Measurements from ENCODE around the gene SYCE1. TPM values are rescaled to one million over a fixed set of nuclear protein-coding genes. Genes with fewer than 3 reads are reported as not detected.
"Not testable (repeated sequence)": the region's sequence is repeated elsewhere in the genome, so short reads cannot be mapped to it uniquely, and the experiment has no call there.

SYCE1 gene, protein sequence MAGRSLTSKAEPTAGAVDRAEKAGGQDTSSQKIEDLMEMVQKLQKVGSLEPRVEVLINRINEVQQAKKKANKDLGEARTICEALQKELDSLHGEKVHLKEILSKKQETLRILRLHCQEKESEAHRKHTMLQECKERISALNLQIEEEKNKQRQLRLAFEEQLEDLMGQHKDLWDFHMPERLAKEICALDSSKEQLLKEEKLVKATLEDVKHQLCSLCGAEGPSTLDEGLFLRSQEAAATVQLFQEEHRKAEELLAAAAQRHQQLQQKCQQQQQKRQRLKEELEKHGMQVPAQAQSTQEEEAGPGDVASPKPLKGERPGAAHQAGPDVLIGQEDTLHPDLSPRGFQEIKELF
- 0.51 TPM for total RNA-seq
- long read RNA-seq, partial matches to known transcripts = 0 of 1 reads
- long read RNA-seq, other reads (novel, unspliced or antisense) = 0 of 1 reads

DNA sequence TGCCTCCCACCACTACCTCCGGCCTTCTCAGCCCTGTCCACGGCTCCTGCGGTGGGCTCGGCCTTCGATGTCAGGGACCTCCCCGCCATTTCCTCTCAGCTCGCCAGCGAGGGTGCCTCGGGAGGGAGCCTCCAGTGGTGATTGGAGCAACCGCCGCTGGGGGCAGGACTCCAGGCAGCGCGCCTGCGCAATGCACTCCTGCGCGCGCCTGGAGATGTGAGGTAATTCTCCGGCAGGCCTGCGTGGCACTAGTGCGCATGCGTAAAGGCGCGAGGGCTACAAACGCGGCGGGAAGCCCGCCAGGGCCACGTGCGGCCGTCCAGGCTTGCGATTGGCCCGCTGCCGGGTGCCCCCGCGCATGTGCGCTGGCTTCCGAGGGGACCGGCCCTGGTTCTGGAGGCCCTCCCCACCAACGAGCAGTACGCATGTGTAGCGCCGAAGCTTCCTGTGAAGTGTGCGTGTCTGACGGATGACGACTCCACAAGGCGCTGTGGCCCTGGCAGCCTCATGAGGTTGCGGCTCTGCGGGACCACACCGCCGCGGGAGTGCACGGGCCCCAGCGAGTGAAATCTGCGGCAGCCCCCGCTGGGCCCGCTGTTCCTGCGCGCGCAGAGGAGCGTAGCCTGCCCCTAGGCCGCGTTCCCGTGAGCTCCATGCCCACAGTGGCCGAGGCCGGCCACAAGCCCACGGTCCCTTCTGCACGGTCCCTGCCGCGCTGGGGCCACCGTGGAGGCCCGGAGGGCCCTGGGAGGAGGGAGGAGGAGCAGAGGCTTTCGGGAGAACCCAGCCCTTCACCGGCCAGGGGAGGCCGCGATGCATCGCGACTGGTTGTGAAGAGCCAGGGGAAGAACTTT lies at the start of gene SYCE1:
SYCE1 (minus strand) TSS at position 143 of the 854 bp plus-strand sequence; CDS start at position 89, 54 bp downstream.
- intact Hi-C loops (cut with DNase I) = no loop called here
- DNase-seq (ENCODE audit: low spot score) = no peak

DNA sequence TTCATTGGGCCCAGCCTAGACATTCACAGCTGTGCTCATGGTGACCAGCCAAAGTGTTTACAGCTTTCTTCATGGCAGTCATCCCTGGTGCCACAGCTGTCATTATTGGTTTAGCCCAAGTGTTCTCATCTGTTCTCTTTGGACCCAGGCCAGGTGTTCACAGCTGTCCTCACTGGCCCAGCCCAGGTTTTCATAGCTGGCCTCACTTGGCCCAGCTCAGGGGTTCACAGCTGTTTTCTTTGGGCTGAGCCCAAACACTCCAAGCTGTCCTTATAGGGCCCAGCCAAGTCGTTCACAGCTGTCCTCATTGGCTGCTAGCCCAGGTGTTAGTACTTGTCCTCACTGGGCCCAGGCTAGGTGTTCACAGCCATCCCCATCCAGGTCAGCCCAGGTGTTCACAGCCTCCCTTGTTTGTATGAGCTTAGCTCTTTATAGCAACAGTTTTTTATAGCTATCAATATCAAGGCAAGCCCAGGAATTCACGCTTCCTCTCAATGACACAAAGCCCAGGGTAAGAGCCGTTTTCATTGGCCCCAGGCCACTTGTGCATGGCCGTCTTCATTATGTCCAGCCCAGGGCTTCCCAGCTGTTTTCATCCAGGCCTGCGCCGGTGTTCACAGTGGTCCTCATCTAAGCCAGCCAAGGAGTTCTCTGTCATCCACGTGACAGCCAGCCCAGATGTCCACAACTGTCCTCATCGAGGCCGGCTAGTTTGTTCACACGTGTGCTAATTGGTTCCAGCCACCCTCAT lies 49.6 kb upstream of the SYCE1 start:
- intact Hi-C loops (cut with DNase I) = no loop called here
- no peak for DNase-seq (ENCODE audit: low spot score)

DNA sequence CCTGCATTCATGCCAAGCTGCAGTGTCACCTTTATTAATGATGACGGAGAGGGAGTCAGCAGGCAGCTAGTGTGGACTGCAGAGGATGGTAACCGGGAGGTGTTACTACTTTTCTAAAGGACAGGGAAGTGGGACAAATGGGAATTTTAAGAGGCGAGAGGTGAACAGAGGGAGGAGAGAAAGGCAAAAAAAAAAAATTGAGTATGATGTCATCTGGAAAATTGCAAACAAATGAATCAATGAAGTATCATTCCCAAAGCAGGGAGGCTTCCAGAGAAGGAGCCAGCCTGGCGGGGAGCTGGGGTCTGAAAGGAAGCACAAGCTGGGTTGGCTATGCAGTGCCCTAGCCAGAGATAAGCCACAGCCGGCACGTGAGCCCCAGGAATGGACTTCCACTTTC lies 48.3 kb upstream of the SYCE1 start:
- DNase-seq (ENCODE audit: low spot score) = no peak
- intact Hi-C loops (cut with DNase I) = no loop called here

DNA sequence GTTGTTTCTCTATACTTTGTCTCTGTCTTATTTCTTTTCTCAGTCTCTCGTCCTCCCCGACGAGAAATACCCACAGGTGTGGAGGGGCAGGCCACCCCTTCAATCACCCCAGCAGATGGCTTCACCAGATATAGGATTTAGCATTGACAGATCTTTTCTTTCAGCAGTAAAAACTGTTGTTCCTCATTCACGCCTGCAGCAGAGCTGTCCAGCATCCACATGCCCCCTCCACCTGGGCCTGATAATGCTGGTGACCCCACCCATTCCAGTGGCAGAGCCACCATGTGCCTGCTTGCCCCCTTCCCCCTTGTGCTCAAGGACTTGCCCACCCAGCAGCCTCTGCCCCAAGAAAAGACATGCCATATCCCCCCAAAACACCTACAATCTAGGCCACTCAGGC lies 45.7 kb upstream of the SYCE1 start:
- DNase-seq (ENCODE audit: low spot score) = no peak
- intact Hi-C loops (cut with DNase I) = no loop called here

DNA sequence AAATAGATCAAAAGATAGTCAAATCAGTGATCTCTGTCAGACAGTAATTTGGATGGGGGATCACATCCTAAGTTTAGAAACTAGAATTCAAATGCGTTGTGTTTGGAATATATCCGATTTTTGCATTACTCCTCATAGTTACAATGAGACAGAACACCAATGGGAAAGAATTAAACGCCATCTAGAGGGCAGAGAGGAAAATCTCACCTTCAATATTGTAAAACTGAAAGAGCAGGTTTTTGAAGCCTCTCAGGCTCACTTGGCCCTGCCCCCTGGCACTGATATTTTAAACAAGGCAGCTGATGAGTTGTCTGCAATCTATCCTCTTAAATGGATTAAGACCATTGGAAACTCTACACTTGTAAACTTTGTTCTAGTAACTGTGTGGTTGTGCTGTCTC lies 43.5 kb upstream of the SYCE1 start:
- DNase-seq (ENCODE audit: low spot score) = no peak
- intact Hi-C loops (cut with DNase I) = no loop called here

DNA sequence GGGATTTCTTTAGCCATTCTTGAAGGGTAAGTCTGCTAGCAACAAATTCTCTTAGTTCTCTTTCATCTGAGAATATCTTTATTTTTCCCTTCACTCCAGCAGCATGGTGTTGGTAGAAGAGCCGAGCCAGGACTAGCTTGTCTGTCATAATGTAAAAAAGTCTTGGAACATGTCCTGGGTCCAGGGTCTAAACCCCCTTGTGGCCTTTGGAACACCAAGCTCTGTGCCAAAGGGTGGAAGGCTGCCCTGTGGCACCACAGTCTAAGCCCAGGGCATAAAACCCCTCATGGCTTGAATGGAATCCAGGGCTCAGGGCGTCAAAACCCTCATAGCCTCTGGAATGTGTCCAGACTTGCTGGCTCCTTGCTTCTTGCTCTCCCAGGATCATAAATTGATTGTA lies 38.1 kb upstream of the SYCE1 start:
- DNase-seq (ENCODE audit: low spot score); intact Hi-C loops (cut with DNase I): not testable (repeated sequence)

DNA sequence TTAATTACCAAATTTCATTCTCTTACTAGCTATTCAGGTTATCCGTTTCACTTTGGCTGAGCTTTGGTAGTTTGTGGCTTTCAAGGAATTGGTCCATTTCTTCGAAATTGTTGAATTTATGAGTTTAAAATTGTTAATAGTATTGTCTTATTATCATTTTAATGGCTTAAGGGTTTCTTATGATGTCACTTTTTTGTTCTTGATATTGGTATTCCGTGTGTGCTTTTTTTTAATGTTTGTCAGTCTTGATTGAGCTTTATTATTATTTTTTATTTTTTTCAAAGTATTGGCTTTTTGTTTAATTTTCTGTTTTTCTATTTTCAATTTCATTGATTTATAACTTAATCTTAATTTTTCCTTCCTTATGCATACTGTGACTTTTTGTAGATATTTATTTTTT lies 35.3 kb upstream of the SYCE1 start:
- intact Hi-C loops (cut with DNase I) = no loop called here
- DNase-seq (ENCODE audit: low spot score) = no peak

DNA sequence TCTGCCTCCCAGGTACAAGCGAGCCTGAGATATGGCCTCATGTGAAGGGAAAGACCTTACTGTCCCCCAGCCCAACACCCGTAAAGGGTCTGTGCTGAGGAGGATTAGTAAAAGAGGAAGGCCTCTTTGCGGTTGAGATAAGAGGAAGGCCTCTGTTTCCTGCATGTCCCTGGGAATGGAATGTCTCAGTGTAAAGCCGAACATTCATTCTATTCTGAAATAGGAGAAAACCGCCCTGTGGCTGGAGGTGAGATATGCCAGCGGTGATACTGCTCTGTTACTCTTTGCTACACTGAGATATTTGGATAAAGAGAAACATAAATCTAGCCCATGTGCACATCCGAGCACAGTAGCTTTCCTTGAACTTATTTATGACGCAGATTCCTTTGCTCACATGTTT lies 34.5 kb upstream of the SYCE1 start:
- intact Hi-C loops (cut with DNase I); DNase-seq (ENCODE audit: low spot score): not testable (repeated sequence)

DNA sequence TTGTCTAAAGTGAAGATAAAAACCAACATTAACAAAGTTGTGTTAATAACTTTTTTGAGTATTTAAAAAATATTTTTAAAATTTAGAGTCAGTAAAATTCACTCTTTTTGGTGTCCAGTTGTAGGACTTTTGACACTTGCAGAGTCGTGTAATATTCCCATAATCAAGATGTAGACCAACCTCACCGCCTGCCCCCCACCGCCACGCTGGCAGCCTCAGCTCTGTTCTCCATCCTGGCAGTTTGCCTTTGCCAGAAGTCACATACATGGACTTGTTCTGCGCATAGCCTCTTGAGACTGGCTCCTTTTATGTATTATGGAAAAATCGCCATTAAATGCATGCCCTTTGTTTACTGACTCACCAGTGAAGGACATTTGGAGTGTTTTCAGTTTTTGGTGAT lies 27.3 kb upstream of the SYCE1 start:
- intact Hi-C loops (cut with DNase I) = no loop called here
- DNase-seq (ENCODE audit: low spot score) = no peak

DNA sequence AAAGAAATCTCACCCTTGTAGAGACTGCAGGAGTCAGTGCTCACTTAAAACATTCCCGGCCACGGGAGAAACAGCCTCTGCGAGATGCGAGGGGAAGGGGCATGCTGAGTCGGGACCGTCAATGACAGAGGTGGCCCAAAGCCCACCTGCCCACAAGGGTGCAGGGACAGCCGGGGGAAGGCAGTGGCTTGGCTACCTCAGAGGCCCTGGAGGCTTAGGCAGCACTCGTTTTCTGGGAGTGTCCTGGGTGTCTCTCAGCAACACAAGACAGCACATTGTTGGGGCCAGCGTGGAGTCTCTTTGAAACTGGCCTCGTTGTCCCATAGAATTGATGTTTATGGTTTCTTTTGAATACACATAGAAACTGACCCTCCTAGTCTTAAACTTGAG lies 25.6 kb upstream of the SYCE1 start:
- no peak for DNase-seq (ENCODE audit: low spot score)
- intact Hi-C loops (cut with DNase I) = no loop called here

DNA sequence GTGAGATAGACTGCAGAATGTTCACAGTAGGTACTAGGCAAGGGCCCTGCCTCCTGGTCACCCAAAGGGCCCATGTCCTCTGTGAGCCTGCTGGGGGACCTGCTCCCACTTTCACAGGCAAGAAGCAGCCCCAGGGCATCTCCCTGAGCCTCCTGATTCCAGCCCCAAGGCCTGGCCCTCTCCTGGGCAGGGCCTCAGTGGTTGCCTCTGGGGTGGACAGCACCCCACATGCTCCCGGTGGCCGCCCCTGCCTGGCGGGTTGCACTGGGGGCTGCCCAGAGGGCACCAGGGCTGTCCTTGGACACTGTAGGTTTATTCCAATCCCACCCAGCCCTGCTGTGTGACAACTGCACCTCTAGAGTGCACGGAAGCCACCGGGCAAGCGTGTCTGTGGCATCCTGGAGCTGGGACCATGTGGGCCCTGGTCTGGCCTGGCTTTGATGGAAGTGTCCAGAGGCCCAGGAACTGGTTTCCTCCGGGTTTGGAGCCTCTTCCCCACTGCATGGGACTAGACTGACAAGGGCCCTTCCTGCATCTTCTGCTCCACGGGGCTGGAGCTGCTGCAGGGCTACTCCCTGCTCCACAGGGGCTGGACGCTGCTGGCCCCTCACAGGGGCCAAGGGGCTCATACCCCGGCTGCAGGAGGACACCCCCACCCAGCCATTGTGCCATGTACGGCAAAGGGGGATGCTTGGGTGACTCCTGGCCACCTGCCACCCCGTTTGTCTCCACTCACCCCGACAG lies 25.0 kb upstream of the SYCE1 start:
- intact Hi-C loops (cut with DNase I) = no loop called here
- DNase-seq (ENCODE audit: low spot score) = no peak

DNA sequence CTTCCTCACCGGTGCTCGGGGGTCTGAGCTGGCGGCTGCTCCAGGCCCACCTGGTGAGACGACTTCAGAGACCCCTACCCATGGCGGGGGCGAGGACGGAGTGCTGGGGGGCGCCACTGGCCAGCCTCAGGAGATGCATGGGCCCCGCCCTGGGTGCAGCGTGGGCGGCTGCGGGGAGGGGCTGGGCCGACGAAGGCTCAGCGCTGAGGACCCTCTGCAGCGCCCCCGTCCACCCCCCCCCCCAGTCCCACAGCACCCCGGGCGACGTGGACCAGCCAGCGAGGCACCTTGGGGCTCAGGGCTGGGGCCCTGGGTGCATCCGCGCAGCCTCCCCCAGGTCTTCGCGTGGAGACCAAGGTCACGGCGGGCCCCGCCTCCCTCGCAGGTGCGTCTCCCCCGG lies 11.7 kb upstream of the SYCE1 start:
- intact Hi-C loops (cut with DNase I); DNase-seq (ENCODE audit: low spot score): not testable (repeated sequence)

DNA sequence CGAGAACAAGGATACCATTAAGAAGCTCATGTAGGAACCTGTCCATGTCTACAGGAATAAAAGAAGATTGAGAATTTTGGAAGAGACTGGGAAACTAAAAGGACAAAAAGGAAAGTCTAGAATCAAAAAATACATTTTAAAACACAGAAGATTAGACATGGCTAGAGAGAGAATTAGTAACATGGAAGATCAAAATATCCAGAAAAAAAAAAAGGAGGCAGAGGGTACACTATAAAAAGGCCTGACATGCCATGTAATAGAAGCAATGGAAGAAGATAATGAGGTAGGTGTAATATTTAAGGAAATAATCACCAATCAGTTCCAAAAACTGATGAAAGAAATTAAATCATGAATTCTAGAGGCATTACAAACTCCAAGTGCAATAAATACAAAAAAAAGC lies 8.1 kb upstream of the SYCE1 start:
- DNase-seq (ENCODE audit: low spot score); intact Hi-C loops (cut with DNase I): not testable (repeated sequence)

DNA sequence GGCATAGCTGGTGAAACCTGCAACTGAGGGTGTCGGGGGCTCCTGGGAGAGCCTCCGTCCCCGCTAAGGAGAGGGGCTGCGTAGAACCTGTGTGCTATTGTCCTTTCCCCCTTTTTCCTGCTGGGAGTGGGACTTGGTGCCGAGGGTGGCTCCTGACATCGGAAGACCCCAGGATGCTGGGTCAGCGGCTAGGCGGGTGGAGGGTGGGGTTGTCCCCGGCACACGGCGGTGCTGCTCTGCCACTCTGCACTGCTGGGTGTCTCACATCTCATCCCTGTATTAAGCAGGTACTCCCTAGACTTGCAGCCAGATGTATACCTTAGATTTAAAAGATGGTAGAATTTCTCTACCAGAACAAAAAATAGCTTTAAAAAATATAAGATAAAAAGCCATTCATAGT lies 6.7 kb upstream of the SYCE1 start:
- intact Hi-C loops (cut with DNase I); DNase-seq (ENCODE audit: low spot score): not testable (repeated sequence)

DNA sequence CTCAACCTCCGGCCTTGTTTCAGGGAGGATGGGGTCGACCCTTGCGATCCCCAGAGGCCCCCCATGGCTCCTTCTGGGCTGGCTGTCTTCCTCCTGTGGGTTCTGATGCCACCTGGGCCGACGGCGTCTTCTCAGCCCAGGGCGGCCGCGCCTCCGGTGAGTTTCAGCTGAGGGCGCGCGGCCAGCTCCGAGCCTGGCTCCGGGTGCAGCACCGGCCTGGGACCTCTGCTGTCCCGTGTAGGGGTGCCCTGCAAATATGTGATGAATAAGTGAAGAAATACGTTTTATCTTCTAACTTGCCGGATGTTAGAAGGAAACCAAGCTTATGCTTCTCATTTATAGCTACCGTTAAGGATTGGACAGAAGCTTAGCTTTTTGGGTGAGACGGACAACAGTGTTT lies 4.4 kb upstream of the SYCE1 start:
- intact Hi-C loops (cut with DNase I); DNase-seq (ENCODE audit: low spot score): not testable (repeated sequence)

DNA sequence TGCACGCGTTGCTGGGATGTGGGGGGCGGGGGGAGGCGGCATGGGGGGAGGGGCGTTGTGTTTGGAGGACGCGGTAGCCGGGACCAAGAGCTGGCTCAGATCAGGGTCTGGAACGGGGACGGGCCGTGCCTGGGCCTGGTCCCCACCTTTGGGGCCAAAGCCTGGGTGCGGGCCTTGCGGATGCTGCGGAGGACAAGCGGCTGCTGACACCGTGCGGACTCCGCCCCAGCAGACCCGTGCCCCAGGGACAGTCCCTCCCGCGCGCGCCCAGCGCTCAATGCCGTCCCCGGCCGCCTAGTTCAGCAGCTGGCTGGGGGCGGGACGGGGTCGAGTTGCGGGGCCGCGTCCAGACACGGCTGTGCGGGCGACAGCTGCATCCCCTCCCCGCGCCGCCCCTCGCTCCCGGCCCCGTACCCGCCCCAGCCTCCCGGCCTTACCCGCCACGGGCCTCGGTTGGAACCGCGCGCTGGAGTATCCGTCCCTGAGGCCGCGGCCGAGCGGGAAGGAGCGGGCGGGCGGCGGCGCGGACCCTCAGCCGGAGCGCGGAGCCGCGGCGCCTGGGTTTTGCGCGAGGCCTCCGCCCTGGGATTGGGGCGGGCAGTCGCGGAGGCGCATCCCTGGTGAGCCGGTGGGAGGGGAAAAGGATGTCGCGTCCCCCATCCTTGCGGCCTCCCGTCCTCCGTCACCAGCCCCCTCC lies 3.6 kb upstream of the SYCE1 start:
- intact Hi-C loops (cut with DNase I); DNase-seq (ENCODE audit: low spot score): not testable (repeated sequence)

DNA sequence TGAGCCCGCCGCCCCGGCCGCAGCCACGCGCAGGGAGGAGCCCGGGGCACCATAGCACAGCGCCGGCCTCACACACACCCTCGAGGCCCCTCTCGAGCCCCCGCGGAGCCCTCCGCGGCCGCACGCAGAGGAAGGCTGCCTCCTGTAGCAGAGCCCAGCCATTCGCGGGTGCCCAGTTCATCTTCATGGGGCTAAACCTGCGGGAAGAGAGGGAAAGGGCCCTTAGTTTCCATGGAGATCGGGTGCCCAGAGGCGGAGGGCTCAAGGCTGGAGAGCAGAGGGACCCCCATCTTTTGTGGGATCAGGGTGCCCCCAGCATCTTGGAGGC lies 2.9 kb upstream of the SYCE1 start:
- intact Hi-C loops (cut with DNase I) = no loop called here
- DNase-seq (ENCODE audit: low spot score) = no peak

DNA sequence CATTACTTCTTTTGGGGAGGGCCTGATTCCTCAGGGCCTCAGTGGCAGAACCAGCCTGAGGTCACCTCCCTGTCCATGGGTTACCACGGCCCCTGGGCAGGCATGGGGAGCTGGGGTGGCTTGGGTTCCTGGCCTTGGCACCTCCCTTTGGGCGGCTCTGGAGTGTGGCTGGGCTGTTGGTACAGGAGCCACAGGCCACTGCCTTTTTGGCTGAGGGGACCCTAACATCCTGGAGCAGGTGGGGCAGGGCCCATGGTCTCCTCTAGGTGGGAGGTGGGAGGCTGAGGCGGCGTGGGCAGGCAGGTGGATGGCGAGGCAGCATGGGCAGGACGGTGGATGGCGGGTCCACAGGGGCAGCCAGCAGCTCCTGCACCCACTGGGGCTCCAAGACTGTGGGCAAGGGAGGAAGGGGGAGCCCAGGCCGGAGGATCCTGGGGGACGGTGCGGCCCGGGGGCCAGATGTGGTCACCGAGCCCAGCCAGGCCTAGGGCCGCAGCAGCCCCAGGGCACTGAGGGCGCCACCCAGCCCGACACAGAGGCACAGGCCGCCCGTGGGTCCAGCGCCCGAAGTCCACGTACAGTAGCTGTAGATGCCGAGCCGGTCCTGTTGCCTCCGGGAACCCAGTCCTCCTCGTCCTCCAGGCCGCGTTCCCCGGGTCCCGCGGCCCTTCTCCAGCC lies 2.4 kb upstream of the SYCE1 start:
- no peak for DNase-seq (ENCODE audit: low spot score)

More for the DNA sequence above, 2.4 kb upstream of the SYCE1 start:
- intact Hi-C loops (cut with DNase I) = no loop called here
